Measurements from ENCODE around the gene GSN.

GSN gene

GRCh38 chr9:121324316-121324715 lies 56.4 kb downstream of the GSN start:
- DNase-seq: no peak

GRCh38 chr9:121324755-121325154 lies 56.8 kb downstream of the GSN start:
- no peak for DNase-seq

GRCh38 chr9:121325387-121325786 lies 57.4 kb downstream of the GSN start:
- no peak for DNase-seq

GRCh38 chr9:121326130-121326838 lies 58.3 kb downstream of the GSN start:
- no peak for DNase-seq

GRCh38 chr9:121326901-121327613 lies 59.1 kb downstream of the GSN start:
- DNase-seq: no peak

- DNase-seq: no peak
Observed at GRCh38 chr9:121328476-121328875, 60.5 kb downstream of the GSN start.

GRCh38 chr9:121328876-121329681 lies 61.1 kb downstream of the GSN start:
- peak in 1 of 2 experiments; percentile 39 for DNase-seq

GRCh38 chr9:121331549-121331948 lies 63.6 kb downstream of the GSN start:
- DNase-seq: no peak

- DNase-seq: peak in 1 of 2 experiments; percentile 11
Observed at GRCh38 chr9:121331992-121332685, 64.2 kb downstream of the GSN start.

- DNase-seq: no peak
Observed at GRCh38 chr9:121333950-121334773, 66.2 kb downstream of the GSN start.

GRCh38 chr9:121336665-121337064 lies 68.7 kb downstream of the GSN start:
- DNase-seq: no peak

- DNase-seq: no peak
Observed at GRCh38 chr9:121339437-121339836, 71.5 kb downstream of the GSN start.

- no peak for DNase-seq
Observed at GRCh38 chr9:121340676-121341392, 72.9 kb downstream of the GSN start.

GRCh38 chr9:121344184-121344583 lies 76.2 kb downstream of the GSN start:
- DNase-seq: no peak

- DNase-seq: no peak
Observed at GRCh38 chr9:121345070-121345469, 77.1 kb downstream of the GSN start.

- DNase-seq: no peak
Observed at GRCh38 chr9:121348221-121348620, 80.3 kb downstream of the GSN start.

GRCh38 chr9:121349009-121349408 lies 81.0 kb downstream of the GSN start:
- no peak for DNase-seq

- DNase-seq: no peak
Observed at GRCh38 chr9:121350036-121350435, 82.1 kb downstream of the GSN start.

- DNase-seq: peak in 1 of 2 experiments; percentile 14
Observed at GRCh38 chr9:121350993-121351561, 83.1 kb downstream of the GSN start.

- peak in 1 of 2 experiments; percentile 28 for DNase-seq
Observed at GRCh38 chr9:121353241-121354061, 85.5 kb downstream of the GSN start.
